ENCODE results near the gene ASXL3. TPM values are rescaled to one million over a fixed set of nuclear protein-coding genes. Genes with fewer than 3 reads are reported as not detected.

ASXL3 gene
- total and polyA plus RNA-seq, 12 donors: 0.06 to 3.9 (median 0.22) TPM

GRCh38 chr18:33603454-33603853 is 25.4 kb downstream of the ASXL3 start:
- no peak overlapping the region for H3K27ac ChIP-seq
- intact Hi-C loops (cut with DNase I): no loop called here
- H3K36me3 ChIP-seq (replicated peaks in 1 of 2): no peaks in the 10 kb centered on the region
- no peaks in the 10 kb centered on the region for H3K9me3 ChIP-seq (replicated peaks in 1 of 3)
- TF ChIP-seq, protein P1, sequence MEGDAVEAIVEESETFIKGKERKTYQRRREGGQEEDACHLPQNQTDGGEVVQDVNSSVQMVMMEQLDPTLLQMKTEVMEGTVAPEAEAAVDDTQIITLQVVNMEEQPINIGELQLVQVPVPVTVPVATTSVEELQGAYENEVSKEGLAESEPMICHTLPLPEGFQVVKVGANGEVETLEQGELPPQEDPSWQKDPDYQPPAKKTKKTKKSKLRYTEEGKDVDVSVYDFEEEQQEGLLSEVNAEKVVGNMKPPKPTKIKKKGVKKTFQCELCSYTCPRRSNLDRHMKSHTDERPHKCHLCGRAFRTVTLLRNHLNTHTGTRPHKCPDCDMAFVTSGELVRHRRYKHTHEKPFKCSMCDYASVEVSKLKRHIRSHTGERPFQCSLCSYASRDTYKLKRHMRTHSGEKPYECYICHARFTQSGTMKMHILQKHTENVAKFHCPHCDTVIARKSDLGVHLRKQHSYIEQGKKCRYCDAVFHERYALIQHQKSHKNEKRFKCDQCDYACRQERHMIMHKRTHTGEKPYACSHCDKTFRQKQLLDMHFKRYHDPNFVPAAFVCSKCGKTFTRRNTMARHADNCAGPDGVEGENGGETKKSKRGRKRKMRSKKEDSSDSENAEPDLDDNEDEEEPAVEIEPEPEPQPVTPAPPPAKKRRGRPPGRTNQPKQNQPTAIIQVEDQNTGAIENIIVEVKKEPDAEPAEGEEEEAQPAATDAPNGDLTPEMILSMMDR (IDR thresholded peaks at IDR 0.05): no peak
- TF ChIP-seq POLR2A (IDR thresholded peaks at IDR 0.05): no peak
- DNase-seq: no peak
- no peaks in the 10 kb centered on the region for H3K27me3 ChIP-seq
- no peak overlapping the region for H3K4me3 ChIP-seq
- H3K4me1 ChIP-seq (replicated peaks in 1 of 2): no peaks in the 10 kb centered on the region
- 59 to 75% (median 65%) methylated on average over 2 of the region's 2 CpGs for WGBS, 4 donors

DNA sequence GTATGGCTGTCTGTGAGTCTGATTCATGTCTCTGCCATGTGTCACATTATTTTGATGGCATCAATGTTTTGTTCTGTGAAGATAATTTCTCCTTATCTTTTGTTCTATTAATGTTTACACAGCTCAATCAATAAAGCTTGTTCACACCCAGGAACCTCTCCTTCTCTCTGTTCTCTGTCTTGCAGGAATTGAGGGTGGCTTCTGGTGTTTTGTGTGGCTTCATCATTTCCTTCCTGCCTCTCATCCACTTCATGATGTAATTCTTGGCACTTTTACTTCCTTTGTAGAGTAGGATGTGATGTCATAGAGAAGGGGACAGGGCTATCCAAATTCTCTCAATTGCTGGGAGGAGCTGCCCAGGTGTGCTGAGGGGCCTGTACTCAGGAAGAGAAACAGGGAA is 27.2 kb downstream of the ASXL3 start:
- intact Hi-C loops (cut with DNase I): no loop called here
- no peak overlapping the region for H3K27ac ChIP-seq
- no peaks in the 10 kb centered on the region for H3K27me3 ChIP-seq
- DNase-seq: no peak
- no peak overlapping the region for H3K4me3 ChIP-seq
- no peaks in the 10 kb centered on the region for H3K36me3 ChIP-seq (replicated peaks in 1 of 2)
- TF ChIP-seq, protein P1 (IDR thresholded peaks at IDR 0.05): no peak
- TF ChIP-seq POLR2A (IDR thresholded peaks at IDR 0.05): no peak
- no peaks in the 10 kb centered on the region for H3K4me1 ChIP-seq (replicated peaks in 1 of 2)
- H3K9me3 ChIP-seq (replicated peaks in 1 of 3): no peaks in the 10 kb centered on the region

- no peaks in the 10 kb centered on the region for H3K36me3 ChIP-seq (replicated peaks in 1 of 2)
- DNase-seq: no peak
- H3K27me3 ChIP-seq: no peaks in the 10 kb centered on the region
- no peaks in the 10 kb centered on the region for H3K4me1 ChIP-seq (replicated peaks in 1 of 2)
- intact Hi-C loops (cut with DNase I): no loop called here
- H3K9me3 ChIP-seq (replicated peaks in 1 of 3): no peaks in the 10 kb centered on the region
- no peak overlapping the region for H3K4me3 ChIP-seq
- H3K27ac ChIP-seq: no peak overlapping the region
- no peak for TF ChIP-seq POLR2A (IDR thresholded peaks at IDR 0.05)
- TF ChIP-seq, protein P1 (IDR thresholded peaks at IDR 0.05): no peak
Measured at GRCh38 chr18:33606621-33607020, 28.6 kb downstream of the ASXL3 start.

GRCh38 chr18:33611525-33612135 is 33.6 kb downstream of the ASXL3 start:
- Histone ChIP-seq H3K4me1 (replicated peaks in 1 of 2) (no peaks in the 10 kb centered on the region), H3K4me3 (no peak overlapping the region), H3K36me3 (replicated peaks in 1 of 2) (no peaks in the 10 kb centered on the region), H3K9me3 (replicated peaks in 1 of 3) (no peaks in the 10 kb centered on the region), H3K27ac (no peak overlapping the region), H3K27me3 (no peaks in the 10 kb centered on the region)
- no peak for TF ChIP-seq POLR2A (IDR thresholded peaks at IDR 0.05)
- TF ChIP-seq, protein P1 (IDR thresholded peaks at IDR 0.05): no peak
- DNase-seq: no peak
- intact Hi-C loops (cut with DNase I): no loop called here
- 53 to 62% (median 58%) methylated on average over 3 of the region's 3 CpGs for WGBS, 4 donors

Measured in adrenal gland (tissue), 12 donors.